Ramos (cell line): ENCODE data around the gene BANP.
"Not testable (repeated sequence)": the region's sequence is repeated elsewhere in the genome, so short reads cannot be mapped to it uniquely, and the experiment has no call there.

Experiments
- in situ Hi-C: fragments of 300-500 bp; cut with MboI; formaldehyde crosslinking; loops from one replicate; pipeline ENCODE4 v1.14.3; 2022; ENCODE audit warnings: low sequenced_read_pairs; ENCODE audit not compliant: unreplicated experiment

Gene BANP

GRCh38 chr16:87926246-87927194 lies 24.7 kb upstream of the BANP start:
- in situ Hi-C loops = no loop called here

- in situ Hi-C loops = no loop called here
Measured at GRCh38 chr16:87927195-87927562, 24.1 kb upstream of the BANP start.

- in situ Hi-C loops = no loop called here
Measured at GRCh38 chr16:87929986-87930385, 21.2 kb upstream of the BANP start.

GRCh38 chr16:87930456-87930855 lies 20.8 kb upstream of the BANP start:
- in situ Hi-C loops = no loop called here

- in situ Hi-C loops = no loop called here
Measured at GRCh38 chr16:87931504-87931903, 19.7 kb upstream of the BANP start.

GRCh38 chr16:87932475-87933139 lies 18.6 kb upstream of the BANP start:
- in situ Hi-C loops = not testable (repeated sequence)

GRCh38 chr16:87933140-87933495 lies 18.1 kb upstream of the BANP start:
- in situ Hi-C loops = no loop called here

GRCh38 chr16:87934752-87935425 lies 16.3 kb upstream of the BANP start:
- in situ Hi-C loops = not testable (repeated sequence)

GRCh38 chr16:87936016-87936374 lies 15.2 kb upstream of the BANP start:
- in situ Hi-C loops = not testable (repeated sequence)

GRCh38 chr16:87936375-87937230 lies 14.6 kb upstream of the BANP start, which contains the start of gene CA5A:
Gene CA5A (minus strand): TSS chr16:87936529. CDS start chr16:87936450, 79 bp downstream.
- in situ Hi-C loops = no loop called here

- in situ Hi-C loops = not testable (repeated sequence)
Measured at GRCh38 chr16:87937231-87937542, 14.0 kb upstream of the BANP start.

- in situ Hi-C loops = no loop called here
Measured at GRCh38 chr16:87938412-87938949, 12.8 kb upstream of the BANP start.

GRCh38 chr16:87939562-87940423 lies 11.4 kb upstream of the BANP start:
- in situ Hi-C loops = no loop called here

GRCh38 chr16:87942680-87943079 lies 8.6 kb upstream of the BANP start:
- in situ Hi-C loops = no loop called here

- in situ Hi-C loops = no loop called here
Measured at GRCh38 chr16:87945351-87946042, 5.7 kb upstream of the BANP start.

- in situ Hi-C loops = no loop called here
Measured at GRCh38 chr16:87946596-87947347, 4.5 kb upstream of the BANP start.

GRCh38 chr16:87947356-87948118 lies 3.7 kb upstream of the BANP start:
- in situ Hi-C loops = no loop called here
